Measurements from ENCODE around the gene EEF2K.

DNA sequence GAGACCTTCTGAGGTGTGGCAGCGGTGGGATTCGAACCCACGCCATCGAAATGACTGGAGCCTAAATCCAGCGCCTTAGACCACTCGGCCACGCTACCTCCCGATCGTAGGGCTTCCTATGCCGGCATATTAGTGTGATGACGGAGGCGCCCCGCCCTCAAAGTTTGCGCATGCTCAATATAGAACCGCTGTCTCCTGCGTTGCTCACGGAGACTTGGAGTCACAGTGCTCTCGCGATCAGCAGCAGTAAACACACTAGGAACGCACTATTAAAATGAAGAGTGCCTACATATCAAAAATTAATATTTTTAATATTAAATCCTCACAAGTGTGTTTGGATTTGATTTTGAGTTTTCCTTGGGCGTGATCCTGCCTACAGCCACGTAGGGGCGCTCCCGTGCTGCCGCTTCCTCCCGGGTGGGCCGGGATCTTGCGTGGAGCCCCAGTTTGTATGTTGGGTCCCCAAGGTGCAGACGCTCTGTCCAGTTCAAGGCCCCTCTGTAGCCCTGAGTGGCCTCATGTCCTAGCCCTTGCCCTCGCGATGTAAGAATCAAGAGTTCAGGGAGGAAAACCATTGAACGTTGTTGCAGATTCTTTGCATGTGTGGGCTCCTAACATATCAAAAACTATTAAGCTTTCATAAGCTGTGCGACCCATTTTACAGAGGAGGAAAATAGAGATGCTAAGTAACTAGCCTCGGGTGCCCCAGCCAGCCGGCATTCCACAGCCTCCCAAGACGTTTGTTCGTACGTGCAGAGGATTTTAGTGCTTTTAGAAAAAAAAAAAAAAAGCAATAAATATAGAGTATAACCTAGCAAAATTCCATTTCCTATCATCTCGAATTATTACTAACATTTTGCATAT is 10.2 kb upstream of the EEF2K start:
- TF ChIP-seq, protein P1, sequence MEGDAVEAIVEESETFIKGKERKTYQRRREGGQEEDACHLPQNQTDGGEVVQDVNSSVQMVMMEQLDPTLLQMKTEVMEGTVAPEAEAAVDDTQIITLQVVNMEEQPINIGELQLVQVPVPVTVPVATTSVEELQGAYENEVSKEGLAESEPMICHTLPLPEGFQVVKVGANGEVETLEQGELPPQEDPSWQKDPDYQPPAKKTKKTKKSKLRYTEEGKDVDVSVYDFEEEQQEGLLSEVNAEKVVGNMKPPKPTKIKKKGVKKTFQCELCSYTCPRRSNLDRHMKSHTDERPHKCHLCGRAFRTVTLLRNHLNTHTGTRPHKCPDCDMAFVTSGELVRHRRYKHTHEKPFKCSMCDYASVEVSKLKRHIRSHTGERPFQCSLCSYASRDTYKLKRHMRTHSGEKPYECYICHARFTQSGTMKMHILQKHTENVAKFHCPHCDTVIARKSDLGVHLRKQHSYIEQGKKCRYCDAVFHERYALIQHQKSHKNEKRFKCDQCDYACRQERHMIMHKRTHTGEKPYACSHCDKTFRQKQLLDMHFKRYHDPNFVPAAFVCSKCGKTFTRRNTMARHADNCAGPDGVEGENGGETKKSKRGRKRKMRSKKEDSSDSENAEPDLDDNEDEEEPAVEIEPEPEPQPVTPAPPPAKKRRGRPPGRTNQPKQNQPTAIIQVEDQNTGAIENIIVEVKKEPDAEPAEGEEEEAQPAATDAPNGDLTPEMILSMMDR (IDR thresholded peaks at IDR 0.05): peak; percentile 88 to 96 (median 92)
- TF ChIP-seq POLR2A (IDR thresholded peaks at IDR 0.05): peak; percentile 20

All from prostate gland (tissue), 2 donors.